Activated CD8-positive, alpha-beta memory T cell treated with anti-CD3 and anti-CD28 coated beads, Interleukin-2, amount 50 U/mL, for 1 hour (primary cell): Measurements from ENCODE around the gene BCAS4.

Experiments used
- DNase-seq: peaks from one replicate; pipeline ENCODE4 v3.0.0-alpha.2; 2020; ENCODE audit errors: extremely low read depth

The BCAS4 gene

GRCh38 chr20:50911716-50912115 lies 116.9 kb downstream of the BCAS4 start:
- DNase-seq = no peak

DNA sequence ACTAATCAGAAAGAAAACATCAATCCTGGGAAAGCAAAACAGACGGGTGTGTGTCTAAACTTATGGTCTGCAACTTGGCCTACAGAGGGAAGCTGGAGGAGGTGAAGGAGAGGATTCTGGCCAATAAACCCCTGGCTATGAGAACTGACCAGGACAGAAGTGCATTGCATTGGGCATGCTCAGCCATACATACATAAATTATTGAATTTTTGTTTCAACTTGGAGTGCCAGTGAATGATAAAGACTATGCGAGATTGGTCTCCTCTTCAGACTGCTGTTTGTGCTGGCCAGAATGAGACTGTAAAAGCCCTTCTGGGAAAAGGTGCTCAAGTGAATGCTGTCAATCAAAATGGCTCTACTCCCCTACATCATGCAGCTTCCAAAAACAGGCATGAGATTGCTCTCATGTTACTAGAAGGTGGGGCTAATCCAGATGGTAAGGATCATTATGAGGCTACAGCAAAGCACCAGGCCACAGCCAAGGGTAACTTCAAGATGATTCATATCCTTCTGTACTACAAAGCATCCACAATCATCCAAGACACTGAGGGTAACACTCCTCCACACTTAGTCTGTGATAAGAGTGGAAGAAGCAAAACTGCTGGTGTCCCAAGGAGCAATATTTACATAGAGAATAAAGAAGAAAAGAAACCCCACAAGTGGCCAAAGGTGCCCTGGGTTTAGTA lies 119.0 kb downstream of the BCAS4 start:
- DNase-seq = no peak

DNA sequence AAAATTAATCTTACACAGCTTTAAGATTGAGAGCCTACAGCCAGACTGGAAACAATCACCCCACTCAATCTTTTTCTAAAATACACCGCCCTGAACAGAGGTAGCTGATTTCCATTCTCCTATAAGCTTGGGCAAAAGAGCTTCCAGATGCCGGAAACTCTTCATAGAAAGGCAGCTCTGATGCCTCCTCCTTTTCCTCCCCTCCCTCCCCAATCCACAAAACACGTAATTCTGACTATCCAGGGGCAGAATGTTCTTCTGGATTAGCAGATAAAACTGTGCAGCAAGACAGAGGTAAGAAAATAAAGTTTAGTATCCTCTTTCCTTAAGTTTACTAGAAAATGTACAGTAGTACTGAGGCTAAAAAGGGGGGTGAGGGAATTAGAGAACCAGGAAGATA lies 120.6 kb downstream of the BCAS4 start:
- no peak for DNase-seq

- DNase-seq = no peak
Observed at GRCh38 chr20:50916257-50916656, 121.4 kb downstream of the BCAS4 start.

DNA sequence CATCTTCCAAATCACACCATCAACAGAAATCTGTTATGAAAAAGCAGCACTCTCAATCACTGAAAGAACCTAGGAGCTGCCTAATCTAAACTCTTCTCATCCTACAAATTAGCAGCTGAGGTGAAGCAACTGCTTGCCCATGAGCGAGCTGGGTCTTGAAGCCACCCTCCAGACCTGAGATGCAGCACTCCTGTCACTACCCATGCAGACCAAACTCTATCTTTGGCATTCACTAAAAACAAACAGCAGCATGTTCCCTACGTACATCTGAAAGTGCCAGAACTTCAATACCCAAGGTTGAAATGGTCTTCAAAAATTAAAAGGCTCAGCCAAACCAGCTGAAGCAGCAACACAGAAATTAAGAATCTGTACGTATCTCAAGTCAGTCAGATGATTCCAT lies 122.1 kb downstream of the BCAS4 start:
- no peak for DNase-seq

GRCh38 chr20:50918403-50918802 lies 123.5 kb downstream of the BCAS4 start:
- DNase-seq = no peak

DNA sequence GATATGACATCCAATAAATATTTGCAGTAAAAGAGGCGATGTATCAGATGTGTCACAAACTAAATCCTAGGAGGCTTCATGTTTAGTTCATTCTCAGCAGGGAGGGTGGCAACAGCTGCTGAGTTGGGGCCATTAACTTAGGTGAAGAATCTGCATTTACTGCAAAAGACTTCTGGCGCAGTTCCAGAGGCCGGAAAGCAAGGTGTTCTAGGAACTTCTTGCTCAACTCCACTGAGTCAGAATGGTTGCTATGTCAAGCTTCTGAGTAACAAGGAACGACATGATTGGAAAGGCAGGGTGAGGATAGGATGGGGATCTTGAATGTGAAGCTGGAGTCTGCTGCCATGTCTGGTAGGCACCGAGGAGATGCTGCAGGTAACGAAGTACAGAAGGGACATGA lies 124.7 kb downstream of the BCAS4 start:
- no peak for DNase-seq

DNA sequence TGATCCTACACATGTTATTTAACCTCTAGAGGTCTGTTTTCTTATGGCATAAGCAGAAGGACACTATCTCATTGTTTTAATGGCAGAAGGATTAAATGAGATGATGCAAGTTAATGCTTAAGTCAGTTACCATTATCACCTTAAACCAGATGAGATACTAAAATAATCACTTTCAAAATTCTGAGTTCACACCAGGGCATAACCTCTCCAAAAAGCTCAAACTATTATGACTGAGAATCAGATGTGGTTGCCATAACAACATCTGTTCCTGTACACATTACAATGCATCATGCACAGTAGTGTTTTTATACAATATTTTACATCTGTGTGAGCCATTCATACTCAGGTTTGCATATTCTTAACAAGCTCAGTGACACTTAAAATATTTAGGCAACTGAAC lies 126.1 kb downstream of the BCAS4 start:
- no peak for DNase-seq

DNA sequence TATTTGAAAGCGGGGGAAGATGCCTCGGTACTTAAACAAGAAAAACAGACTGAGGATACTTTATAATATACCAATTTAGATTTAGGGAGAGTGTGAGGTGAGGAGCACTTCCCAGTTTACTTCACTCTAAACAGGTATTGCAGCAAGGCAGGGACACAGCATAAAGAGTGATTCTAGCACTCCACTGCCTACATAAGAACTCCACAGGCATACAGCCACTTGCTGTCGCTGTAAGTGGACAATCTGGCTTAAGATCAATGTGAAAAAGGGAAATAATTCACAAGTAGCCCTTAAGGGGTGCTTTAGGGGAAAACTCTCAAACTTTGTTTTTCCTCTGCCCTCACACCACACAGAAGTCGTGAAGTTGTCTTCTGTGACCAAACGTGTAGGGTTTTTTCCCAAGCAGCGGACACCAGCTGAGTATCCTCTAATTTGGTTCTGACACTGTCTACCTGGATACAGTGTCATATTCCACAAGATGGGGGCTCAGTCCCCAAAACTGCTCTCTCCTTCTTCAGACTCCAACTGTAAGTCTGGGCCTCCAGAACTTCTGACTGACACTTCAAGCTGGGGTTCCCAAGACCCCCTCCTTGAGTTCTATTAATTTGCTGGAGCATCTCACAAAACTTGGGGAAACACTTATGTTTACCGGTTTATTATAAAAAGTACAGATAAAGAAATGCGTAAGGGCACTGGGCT lies 127.1 kb downstream of the BCAS4 start:
- DNase-seq = no peak

DNA sequence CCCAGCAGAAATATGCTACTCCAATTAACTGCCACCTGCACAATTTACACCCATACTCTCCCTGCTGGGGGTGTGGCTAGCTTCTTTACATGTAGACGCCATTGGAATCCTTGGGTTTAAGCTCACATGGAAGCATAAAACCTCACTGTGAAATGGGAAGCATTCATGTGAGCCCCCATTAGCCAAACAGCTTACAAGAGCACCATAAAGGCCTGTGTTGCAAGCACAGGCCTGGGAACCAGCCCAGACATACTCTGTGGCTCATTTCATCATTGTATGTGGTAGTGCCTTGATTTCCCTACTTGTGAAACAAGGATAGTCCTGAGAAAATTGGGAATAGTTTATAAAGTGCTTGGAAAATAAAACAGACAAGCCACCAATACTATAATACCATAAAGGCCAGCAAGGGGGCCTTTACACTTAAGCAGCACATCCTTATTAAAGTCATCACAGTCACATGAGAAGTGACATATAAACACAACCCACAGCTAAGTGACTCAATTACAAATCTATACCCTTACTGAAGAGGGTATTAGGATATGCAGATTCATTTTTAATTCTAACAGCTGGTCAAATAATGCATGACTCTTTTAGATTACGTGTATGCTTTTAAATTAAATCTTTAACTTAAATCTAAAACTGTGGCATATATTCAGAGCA lies 129.5 kb downstream of the BCAS4 start:
- DNase-seq = no peak

GRCh38 chr20:50926530-50926929 lies 131.7 kb downstream of the BCAS4 start:
- DNase-seq = no peak
